Camera-type eye (tissue), 1 donor: ENCODE data around the gene TPBGL. TPM values are rescaled to one million over a fixed set of nuclear protein-coding genes. Genes with fewer than 3 reads are reported as not detected.

Experiments
- total RNA-seq: library from RNA; depleted of rRNA; stranded (reverse); fragments of >200 nt; gene quantifications from one replicate; pipeline ENCODE4 v1.2.3, GENCODE V29; 2014

TPBGL gene, protein sequence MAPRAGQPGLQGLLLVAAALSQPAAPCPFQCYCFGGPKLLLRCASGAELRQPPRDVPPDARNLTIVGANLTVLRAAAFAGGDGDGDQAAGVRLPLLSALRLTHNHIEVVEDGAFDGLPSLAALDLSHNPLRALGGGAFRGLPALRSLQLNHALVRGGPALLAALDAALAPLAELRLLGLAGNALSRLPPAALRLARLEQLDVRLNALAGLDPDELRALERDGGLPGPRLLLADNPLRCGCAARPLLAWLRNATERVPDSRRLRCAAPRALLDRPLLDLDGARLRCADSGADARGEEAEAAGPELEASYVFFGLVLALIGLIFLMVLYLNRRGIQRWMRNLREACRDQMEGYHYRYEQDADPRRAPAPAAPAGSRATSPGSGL
- not detected for total RNA-seq

DNA sequence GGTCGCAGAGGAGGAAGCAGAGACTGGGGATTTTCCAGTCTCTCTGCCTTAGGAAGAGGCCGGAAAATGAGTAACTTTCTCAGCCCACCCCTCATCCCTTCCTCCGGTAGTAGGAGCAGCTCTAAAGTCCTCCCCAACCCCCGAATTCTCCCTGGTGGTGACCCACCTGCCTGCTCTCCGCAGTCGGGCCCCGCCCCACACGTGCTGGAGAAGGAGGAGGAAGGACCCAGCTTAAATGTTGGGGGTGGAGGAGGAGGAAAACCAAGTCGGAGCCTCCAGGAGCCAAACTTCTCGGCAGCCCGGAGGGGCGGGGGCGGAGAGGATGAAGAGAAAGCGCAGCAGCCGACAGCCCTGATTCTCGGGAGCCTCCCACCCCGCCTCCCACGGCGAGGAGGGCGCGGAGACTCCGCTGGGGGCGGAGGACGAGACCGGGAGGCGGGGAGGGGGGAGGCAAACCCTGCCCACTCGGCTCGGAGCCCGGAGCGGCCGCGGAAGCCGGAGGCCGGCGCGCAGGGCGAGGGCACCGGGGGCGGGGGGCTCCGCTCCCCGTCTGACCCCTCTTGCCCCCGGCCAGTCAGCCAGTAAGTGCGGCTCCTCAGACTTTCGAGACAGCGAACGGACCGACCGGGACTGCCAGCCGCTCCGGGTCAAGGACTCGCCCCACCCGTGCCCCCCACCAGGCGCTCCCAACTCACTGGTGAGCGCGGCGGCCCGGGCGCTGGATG is at the start of gene TPBGL:
TSS of gene TPBGL (plus strand) at position 464 of the 725 bp plus-strand sequence. CDS start 276 bp downstream, outside the sequence.

Other genes with a start within 250 kb of the TPBGL start
- gene OR2AT4, start 143.9 kb upstream of the TPBGL start, total RNA-seq = not detected
- 9.3 TPM for gene SLCO2B1, start 89.7 kb upstream of the TPBGL start, total RNA-seq
- 39.4 TPM for gene ARRB1, start 110.9 kb downstream of the TPBGL start, total RNA-seq
- 506 TPM for gene RPS3, start 158.7 kb downstream of the TPBGL start, total RNA-seq
- gene KLHL35, start 192.4 kb downstream of the TPBGL start, total RNA-seq = 16.1 TPM